ELF-1 (cell line): Measurements from ENCODE around the gene FUT4.
"Not testable (repeated sequence)": the region's sequence is repeated elsewhere in the genome, so short reads cannot be mapped to it uniquely, and the experiment has no call there.

ENCODE experiments used
- DNase-seq: peaks from one replicate; pipeline ENCODE4 v3.0.0-alpha.2; 2016; ENCODE audit warnings: low read depth, low spot score

FUT4 gene

GRCh38 chr11:94532211-94532610, 11.5 kb upstream of the FUT4 start:
- DNase-seq = no peak

GRCh38 chr11:94533206-94533605, 10.5 kb upstream of the FUT4 start:
- no peak for DNase-seq

GRCh38 chr11:94533696-94534630, 9.8 kb upstream of the FUT4 start:
- DNase-seq = no peak

GRCh38 chr11:94536386-94536785, 7.3 kb upstream of the FUT4 start:
- no peak for DNase-seq

- no peak for DNase-seq
Observed at GRCh38 chr11:94537031-94537600, 6.6 kb upstream of the FUT4 start.

- no peak for DNase-seq
Observed at GRCh38 chr11:94539420-94539819, 4.3 kb upstream of the FUT4 start.

- peak; percentile 68 for DNase-seq
Observed at GRCh38 chr11:94544646-94545263, 1.0 kb downstream of the FUT4 start.

- DNase-seq = peak; percentile 62
Observed at GRCh38 chr11:94545264-94546161, 1.8 kb downstream of the FUT4 start.

GRCh38 chr11:94546162-94546470, 2.4 kb downstream of the FUT4 start:
- no peak for DNase-seq

- DNase-seq = no peak
Observed at GRCh38 chr11:94546886-94547285, 3.2 kb downstream of the FUT4 start.

GRCh38 chr11:94549146-94549545, 5.4 kb downstream of the FUT4 start:
- no peak for DNase-seq

- no peak for DNase-seq
Observed at GRCh38 chr11:94550513-94550912, 6.8 kb downstream of the FUT4 start.

GRCh38 chr11:94553938-94554337, 10.2 kb downstream of the FUT4 start:
- DNase-seq = no peak

- not testable (repeated sequence) for DNase-seq
Observed at GRCh38 chr11:94555752-94556329, 12.1 kb downstream of the FUT4 start.

GRCh38 chr11:94557421-94557820, 13.7 kb downstream of the FUT4 start:
- DNase-seq = no peak

- DNase-seq = no peak
Observed at GRCh38 chr11:94557992-94558391, 14.3 kb downstream of the FUT4 start.

- no peak for DNase-seq
Observed at GRCh38 chr11:94558468-94558867, 14.7 kb downstream of the FUT4 start.

GRCh38 chr11:94558932-94559331, 15.2 kb downstream of the FUT4 start:
- no peak for DNase-seq

GRCh38 chr11:94559361-94559760, 15.6 kb downstream of the FUT4 start:
- DNase-seq = no peak

GRCh38 chr11:94560834-94561233, 17.1 kb downstream of the FUT4 start:
- DNase-seq = no peak

- no peak for DNase-seq
Observed at GRCh38 chr11:94563176-94563847, 19.6 kb downstream of the FUT4 start.
